ENCODE results near the gene FIBCD1. TPM values are rescaled to one million over a fixed set of nuclear protein-coding genes. Genes with fewer than 3 reads are reported as not detected.

FIBCD1 gene
- total RNA-seq, 1 donor = 5.1 TPM

DNA sequence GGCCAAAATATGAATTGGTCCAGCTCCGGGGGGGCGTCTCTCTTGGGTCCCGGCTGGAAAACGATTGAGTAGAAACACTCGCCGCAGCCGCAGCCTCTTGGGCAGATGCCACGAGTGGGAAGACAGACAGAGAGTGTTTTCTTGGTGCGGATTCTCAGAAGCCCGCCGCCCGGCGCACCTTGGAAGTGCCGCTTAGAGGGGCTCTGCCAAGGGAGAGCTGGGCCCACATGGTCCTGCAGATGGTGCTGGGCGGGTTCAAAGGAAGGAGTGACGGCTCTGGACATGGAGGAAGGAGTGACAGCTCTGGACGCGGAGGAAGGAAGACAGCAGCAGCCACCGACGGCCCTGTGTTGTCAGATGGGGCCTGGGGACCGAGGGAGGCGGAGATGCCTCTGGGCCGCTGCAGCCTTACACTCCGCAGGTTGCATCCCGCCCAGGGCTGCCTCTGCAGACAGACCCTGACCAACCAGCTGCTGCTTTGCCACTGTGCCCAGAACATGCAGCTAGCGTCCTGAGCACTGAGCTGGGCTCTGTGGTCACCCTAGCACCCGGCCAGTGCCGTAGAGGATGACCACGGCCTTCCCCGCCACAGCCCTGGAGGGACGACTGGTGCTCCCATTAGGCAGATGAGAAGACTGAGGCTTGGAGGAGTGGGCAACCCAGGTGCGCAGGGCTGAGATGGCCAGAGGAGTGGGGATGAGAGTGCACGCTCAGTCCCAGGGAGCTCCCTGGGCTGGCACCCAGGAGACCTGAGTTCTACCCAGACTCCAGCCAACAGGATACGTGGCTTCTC, 21.7 kb downstream of the FIBCD1 start:
- H3K36me3 ChIP-seq (ENCODE audit: insufficient read depth, low read length) = no peaks in the 10 kb centered on the region
- H3K79me2 ChIP-seq (ENCODE audit: insufficient read depth, low read length) = no peaks in the 10 kb centered on the region
- H2AFZ ChIP-seq (ENCODE audit: low read length) = no peak overlapping the region
- no peak overlapping the region for H3K27ac ChIP-seq (ENCODE audit: low read depth, low read length)
- H4K20me1 ChIP-seq (ENCODE audit: insufficient read depth, low read length) = no peaks in the 10 kb centered on the region
- TF ChIP-seq, protein P1, sequence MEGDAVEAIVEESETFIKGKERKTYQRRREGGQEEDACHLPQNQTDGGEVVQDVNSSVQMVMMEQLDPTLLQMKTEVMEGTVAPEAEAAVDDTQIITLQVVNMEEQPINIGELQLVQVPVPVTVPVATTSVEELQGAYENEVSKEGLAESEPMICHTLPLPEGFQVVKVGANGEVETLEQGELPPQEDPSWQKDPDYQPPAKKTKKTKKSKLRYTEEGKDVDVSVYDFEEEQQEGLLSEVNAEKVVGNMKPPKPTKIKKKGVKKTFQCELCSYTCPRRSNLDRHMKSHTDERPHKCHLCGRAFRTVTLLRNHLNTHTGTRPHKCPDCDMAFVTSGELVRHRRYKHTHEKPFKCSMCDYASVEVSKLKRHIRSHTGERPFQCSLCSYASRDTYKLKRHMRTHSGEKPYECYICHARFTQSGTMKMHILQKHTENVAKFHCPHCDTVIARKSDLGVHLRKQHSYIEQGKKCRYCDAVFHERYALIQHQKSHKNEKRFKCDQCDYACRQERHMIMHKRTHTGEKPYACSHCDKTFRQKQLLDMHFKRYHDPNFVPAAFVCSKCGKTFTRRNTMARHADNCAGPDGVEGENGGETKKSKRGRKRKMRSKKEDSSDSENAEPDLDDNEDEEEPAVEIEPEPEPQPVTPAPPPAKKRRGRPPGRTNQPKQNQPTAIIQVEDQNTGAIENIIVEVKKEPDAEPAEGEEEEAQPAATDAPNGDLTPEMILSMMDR (IDR thresholded peaks at IDR 0.05; ENCODE audit: extremely low read depth, low read depth, low read length) = no peak
- peaks cover 13% of the 10 kb centered on the region for H3K27me3 ChIP-seq (ENCODE audit: insufficient read depth, low read length)
- no peaks in the 10 kb centered on the region for H3K9me3 ChIP-seq (ENCODE audit: low read depth, low read length)
- no peak for DNase-seq (ENCODE audit: insufficient read length, low spot score, missing footprints)
- H3K4me3 ChIP-seq (ENCODE audit: insufficient read depth, low read length) = no peak overlapping the region
- H3K4me2 ChIP-seq (ENCODE audit: insufficient read depth, low read length) = no peak overlapping the region
- no peaks in the 10 kb centered on the region for H3K4me1 ChIP-seq (ENCODE audit: insufficient read depth, low read length)

DNA sequence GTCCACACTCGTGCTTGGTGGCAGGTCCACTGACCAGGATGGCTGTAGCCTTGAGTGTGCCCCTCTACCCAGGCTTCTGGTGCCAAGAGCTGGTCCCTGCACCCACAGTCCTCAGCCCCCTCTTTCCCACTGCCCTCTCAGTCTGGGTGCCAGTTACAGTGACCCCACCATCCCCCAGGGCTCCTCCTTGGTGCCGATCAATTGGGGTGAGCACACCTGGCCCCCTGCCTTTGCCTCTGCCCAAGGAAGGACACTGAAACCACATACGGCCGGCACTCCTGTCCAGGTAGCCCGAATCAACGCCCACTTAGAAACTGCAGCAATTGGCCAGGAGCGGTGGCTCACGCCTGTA, 24.0 kb downstream of the FIBCD1 start:
- no peak overlapping the region for H3K4me2 ChIP-seq (ENCODE audit: insufficient read depth, low read length)
- TF ChIP-seq, protein P1 (IDR thresholded peaks at IDR 0.05; ENCODE audit: extremely low read depth, low read depth, low read length) = no peak
- no peak for DNase-seq (ENCODE audit: insufficient read length, low spot score, missing footprints)
- H3K27ac ChIP-seq (ENCODE audit: low read depth, low read length) = no peak overlapping the region
- H3K27me3 ChIP-seq (ENCODE audit: insufficient read depth, low read length) = peaks cover 13% of the 10 kb centered on the region
- no peaks in the 10 kb centered on the region for H3K79me2 ChIP-seq (ENCODE audit: insufficient read depth, low read length)
- no peak overlapping the region for H3K4me3 ChIP-seq (ENCODE audit: insufficient read depth, low read length)
- H3K36me3 ChIP-seq (ENCODE audit: insufficient read depth, low read length) = no peaks in the 10 kb centered on the region
- no peak overlapping the region for H2AFZ ChIP-seq (ENCODE audit: low read length)
- H4K20me1 ChIP-seq (ENCODE audit: insufficient read depth, low read length) = no peaks in the 10 kb centered on the region
- H3K9me3 ChIP-seq (ENCODE audit: low read depth, low read length) = no peaks in the 10 kb centered on the region
- H3K4me1 ChIP-seq (ENCODE audit: insufficient read depth, low read length) = no peaks in the 10 kb centered on the region

DNA sequence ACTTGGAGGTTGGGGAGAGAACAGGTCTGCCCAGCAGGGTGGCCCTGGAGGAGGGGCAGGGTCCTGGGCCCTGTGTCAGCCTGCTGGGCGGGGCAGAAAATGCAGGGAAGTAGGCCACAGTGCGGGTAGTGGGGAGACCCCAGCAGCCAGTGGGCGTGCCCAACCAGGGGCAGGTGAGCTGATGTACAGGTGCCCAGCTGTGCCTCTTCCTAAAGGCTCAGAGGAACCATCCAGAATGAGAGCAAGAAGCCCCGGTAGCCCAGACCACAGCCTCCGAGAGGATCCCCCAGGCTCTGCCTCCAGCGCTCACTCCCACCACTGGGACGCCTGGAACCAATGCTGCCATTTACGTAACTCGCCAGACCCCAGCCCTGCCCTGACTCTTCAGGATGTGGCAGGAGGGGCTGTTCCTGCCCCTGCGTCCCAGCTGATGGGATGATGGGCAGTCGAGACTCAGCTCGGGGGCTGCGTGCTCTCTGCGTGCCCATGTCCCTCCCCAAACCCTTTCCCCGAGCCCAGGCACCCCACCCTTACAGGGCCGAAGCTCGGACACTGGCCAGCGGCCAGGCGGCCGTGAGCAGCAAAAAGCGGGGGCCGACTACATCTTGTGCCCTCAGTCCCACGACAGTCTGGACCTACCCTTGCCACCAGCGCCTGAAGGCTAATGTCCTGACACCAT, 24.5 kb downstream of the FIBCD1 start:
- Histone ChIP-seq H3K9me3 (ENCODE audit: low read depth, low read length) (no peaks in the 10 kb centered on the region), H3K4me1 (ENCODE audit: insufficient read depth, low read length) (no peaks in the 10 kb centered on the region), H3K36me3 (ENCODE audit: insufficient read depth, low read length) (no peaks in the 10 kb centered on the region), H3K4me2 (ENCODE audit: insufficient read depth, low read length) (no peak overlapping the region), H3K4me3 (ENCODE audit: insufficient read depth, low read length) (no peak overlapping the region), H2AFZ (ENCODE audit: low read length) (no peak overlapping the region), H3K79me2 (ENCODE audit: insufficient read depth, low read length) (no peaks in the 10 kb centered on the region), H4K20me1 (ENCODE audit: insufficient read depth, low read length) (no peaks in the 10 kb centered on the region), H3K27ac (ENCODE audit: low read depth, low read length) (no peak overlapping the region), H3K27me3 (ENCODE audit: insufficient read depth, low read length) (peaks cover 13% of the 10 kb centered on the region)
- DNase-seq (ENCODE audit: insufficient read length, low spot score, missing footprints) = no peak
- TF ChIP-seq, protein P1 (IDR thresholded peaks at IDR 0.05; ENCODE audit: extremely low read depth, low read depth, low read length) = no peak
